Measurements from ENCODE around the gene CENPX. TPM values are rescaled to one million over a fixed set of nuclear protein-coding genes. Genes with fewer than 3 reads are reported as not detected.

The CENPX gene
- total RNA-seq, 1 donor from 2014 or later = 41.3 TPM

GRCh38 chr17:81998691-81999438 is 23.8 kb downstream of the CENPX start:
- Histone ChIP-seq H3K36me3 (peaks cover 13% of the 10 kb centered on the region in 2 donors), H3K27ac (no peak overlapping the region), H3K4me3 (no peak overlapping the region), H3K9me3 (no peaks in the 10 kb centered on the region), H3K27me3 (no peaks in the 10 kb centered on the region), H3K4me1 (peaks cover 9 to 15% of the 10 kb centered on the region in 2 donors)
- TF ChIP-seq CTCF (IDR thresholded peaks at IDR 0.05) = no peak
- no peak for DNase-seq (ENCODE audit: low spot score in 2 of 2)
- intact Hi-C loops (cut with DNase I) = no loop called here

- DNase-seq (ENCODE audit: low spot score in 2 of 2) = no peak
- no peak overlapping the region for H3K4me3 ChIP-seq
- intact Hi-C loops (cut with DNase I) = no loop called here
- H3K9me3 ChIP-seq = no peaks in the 10 kb centered on the region
- no peak for TF ChIP-seq CTCF (IDR thresholded peaks at IDR 0.05)
- peaks cover 13% of the 10 kb centered on the region in 2 donors for H3K36me3 ChIP-seq
- no peak overlapping the region for H3K27ac ChIP-seq
- no peaks in the 10 kb centered on the region for H3K27me3 ChIP-seq
- peaks cover 6 to 11% of the 10 kb centered on the region in 2 donors for H3K4me1 ChIP-seq
Measured at GRCh38 chr17:81998212-81998611, 24.5 kb downstream of the CENPX start.

GRCh38 chr17:81996757-81997441 is 25.8 kb downstream of the CENPX start:
- TF ChIP-seq CTCF (IDR thresholded peaks at IDR 0.05) = no peak

GRCh38 chr17:81996232-81996756 is 26.4 kb downstream of the CENPX start:
- H3K9me3 ChIP-seq = no peaks in the 10 kb centered on the region
- intact Hi-C loops (cut with DNase I) = no loop called here
- H3K27ac ChIP-seq = no peak overlapping the region
- DNase-seq (ENCODE audit: low spot score in 2 of 2) = no peak
- H3K27me3 ChIP-seq = no peaks in the 10 kb centered on the region
- H3K4me3 ChIP-seq = no peak overlapping the region
- no peak for TF ChIP-seq CTCF (IDR thresholded peaks at IDR 0.05)
- H3K4me1 ChIP-seq = peaks cover 7 to 13% of the 10 kb centered on the region in 2 donors
- peaks cover 13% of the 10 kb centered on the region in 2 donors for H3K36me3 ChIP-seq

More at GRCh38 chr17:81996757-81997441, 25.8 kb downstream of the CENPX start:
- Histone ChIP-seq H3K9me3 (no peaks in the 10 kb centered on the region), H3K27me3 (no peaks in the 10 kb centered on the region), H3K36me3 (peaks cover 13% of the 10 kb centered on the region in 2 donors), H3K27ac (no peak overlapping the region), H3K4me3 (no peak overlapping the region), H3K4me1 (peaks cover 6 to 7% of the 10 kb centered on the region in 2 donors)
- intact Hi-C loops (cut with DNase I) = no loop called here
- no peak for DNase-seq (ENCODE audit: low spot score in 2 of 2)

- DNase-seq (ENCODE audit: low spot score in 2 of 2) = no peak
- H3K36me3 ChIP-seq = peaks cover 13% of the 10 kb centered on the region in 2 donors
Measured at GRCh38 chr17:81995463-81996231, 27.0 kb downstream of the CENPX start.

More at GRCh38 chr17:81995463-81996231, 27.0 kb downstream of the CENPX start:
- H3K27me3 ChIP-seq = no peaks in the 10 kb centered on the region
- TF ChIP-seq CTCF (IDR thresholded peaks at IDR 0.05) = no peak
- H3K27ac ChIP-seq = no peak overlapping the region
- peaks cover 7 to 15% of the 10 kb centered on the region in 2 donors for H3K4me1 ChIP-seq
- no peak overlapping the region for H3K4me3 ChIP-seq
- no peaks in the 10 kb centered on the region for H3K9me3 ChIP-seq
- intact Hi-C loops (cut with DNase I) = no loop called here
